ENCODE measurements around the gene GATA6. TPM values are rescaled to one million over a fixed set of nuclear protein-coding genes. Genes with fewer than 3 reads are reported as not detected.

The GATA6 gene
- total and polyA plus RNA-seq, 2 experiments from 2014 or later = 0.08 TPM; not detected in 1

- TF ChIP-seq ZNF331 (CRISPR knock-in tag; IDR thresholded peaks at IDR 0.05; ENCODE audit: low read depth) = no peak
- TF ChIP-seq CTCF (conservative IDR thresholded peaks at IDR 0.05; ENCODE audit: low read depth in 2 of 2) = no peak
- TF ChIP-seq, protein P1, sequence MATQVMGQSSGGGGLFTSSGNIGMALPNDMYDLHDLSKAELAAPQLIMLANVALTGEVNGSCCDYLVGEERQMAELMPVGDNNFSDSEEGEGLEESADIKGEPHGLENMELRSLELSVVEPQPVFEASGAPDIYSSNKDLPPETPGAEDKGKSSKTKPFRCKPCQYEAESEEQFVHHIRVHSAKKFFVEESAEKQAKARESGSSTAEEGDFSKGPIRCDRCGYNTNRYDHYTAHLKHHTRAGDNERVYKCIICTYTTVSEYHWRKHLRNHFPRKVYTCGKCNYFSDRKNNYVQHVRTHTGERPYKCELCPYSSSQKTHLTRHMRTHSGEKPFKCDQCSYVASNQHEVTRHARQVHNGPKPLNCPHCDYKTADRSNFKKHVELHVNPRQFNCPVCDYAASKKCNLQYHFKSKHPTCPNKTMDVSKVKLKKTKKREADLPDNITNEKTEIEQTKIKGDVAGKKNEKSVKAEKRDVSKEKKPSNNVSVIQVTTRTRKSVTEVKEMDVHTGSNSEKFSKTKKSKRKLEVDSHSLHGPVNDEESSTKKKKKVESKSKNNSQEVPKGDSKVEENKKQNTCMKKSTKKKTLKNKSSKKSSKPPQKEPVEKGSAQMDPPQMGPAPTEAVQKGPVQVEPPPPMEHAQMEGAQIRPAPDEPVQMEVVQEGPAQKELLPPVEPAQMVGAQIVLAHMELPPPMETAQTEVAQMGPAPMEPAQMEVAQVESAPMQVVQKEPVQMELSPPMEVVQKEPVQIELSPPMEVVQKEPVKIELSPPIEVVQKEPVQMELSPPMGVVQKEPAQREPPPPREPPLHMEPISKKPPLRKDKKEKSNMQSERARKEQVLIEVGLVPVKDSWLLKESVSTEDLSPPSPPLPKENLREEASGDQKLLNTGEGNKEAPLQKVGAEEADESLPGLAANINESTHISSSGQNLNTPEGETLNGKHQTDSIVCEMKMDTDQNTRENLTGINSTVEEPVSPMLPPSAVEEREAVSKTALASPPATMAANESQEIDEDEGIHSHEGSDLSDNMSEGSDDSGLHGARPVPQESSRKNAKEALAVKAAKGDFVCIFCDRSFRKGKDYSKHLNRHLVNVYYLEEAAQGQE (IDR thresholded peaks at IDR 0.05; ENCODE audit: unreplicated experiment) = no peak
- no peak for TF ChIP-seq EZH2 (IDR thresholded peaks at IDR 0.05; ENCODE audit: low read depth, unreplicated experiment)
- TF ChIP-seq NANOG (IDR thresholded peaks at IDR 0.05; ENCODE audit: borderline replicate concordance) = no peak
Observed at GRCh38 chr18:22198163-22198562, 28.8 kb downstream of the GATA6 start (continued).

DNA sequence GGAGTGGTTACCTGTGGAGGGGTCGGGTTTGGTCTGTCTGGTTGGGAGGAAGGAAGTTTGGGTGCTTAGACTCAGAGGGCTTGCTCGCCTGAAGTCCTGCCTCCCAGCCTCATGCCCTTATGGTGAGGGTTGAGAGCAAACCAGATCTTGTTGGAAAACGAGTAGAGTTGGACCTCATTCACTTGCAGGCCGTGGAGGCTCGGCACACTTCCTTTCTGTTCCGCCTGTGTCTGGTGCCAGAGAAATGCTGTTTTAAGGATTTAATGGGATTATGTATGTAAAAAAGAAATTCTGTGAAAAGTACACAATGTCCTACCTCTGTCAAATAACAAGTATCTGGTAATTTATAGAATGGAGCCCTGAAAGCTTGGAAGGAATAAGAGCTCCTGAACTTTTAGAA lies 29.6 kb downstream of the GATA6 start:
- ATAC-seq (no peak), DNase-seq (ENCODE audit: low spot score) (no peak)
- H3K4me1 ChIP-seq (ENCODE audit: insufficient read depth) = peaks cover 13% of the 10 kb centered on the region; the same call in 1 of the 2 replicates
- H3K27me3 ChIP-seq (ENCODE audit: insufficient read depth) = peaks cover 5% of the 10 kb centered on the region; the same call in 1 of the 2 replicates
- no peaks in the 10 kb centered on the region for H3F3A ChIP-seq (replicated peaks; ENCODE audit: low read depth)
- no peak overlapping the region for H2AFZ ChIP-seq
- H3K4me3 ChIP-seq = no peak overlapping the region
- no peaks in the 10 kb centered on the region for H4K20me1 ChIP-seq (replicated peaks; ENCODE audit: insufficient read depth)
- Mint-ChIP-seq H3K27ac (no peak overlapping the region), H3K4me3 (no peak overlapping the region), H3K27me3 (ENCODE audit: insufficient read depth, low read depth, poor library complexity) (peaks cover 9% of the 10 kb centered on the region), H3K36me3 (ENCODE audit: low read depth) (no peaks in the 10 kb centered on the region), H3K4me1 (peaks cover 17% of the 10 kb centered on the region), H3K9me3 (no peaks in the 10 kb centered on the region; the same call in 2 of the 3 replicates)
- no peak for TF ChIP-seq EZH2 (IDR thresholded peaks at IDR 0.05; ENCODE audit: low read depth, unreplicated experiment)
- TF ChIP-seq ETS1 (IDR thresholded peaks at IDR 0.05) = no peak
- no peak for TF ChIP-seq STAT1 (IDR thresholded peaks at IDR 0.05; ENCODE audit: unreplicated experiment)
- H3K36me3 ChIP-seq (ENCODE audit: insufficient read depth) = no peaks in the 10 kb centered on the region
- no peaks in the 10 kb centered on the region for H3K9me2 ChIP-seq (ENCODE audit: insufficient read depth)
- no peaks in the 10 kb centered on the region for H3K79me2 ChIP-seq (replicated peaks; ENCODE audit: insufficient read depth)
- no peak overlapping the region for H3K27ac ChIP-seq (ENCODE audit: low read depth)
- H3K4me2 ChIP-seq = no peak overlapping the region
